ENCODE data around the gene TTC39C.

The TTC39C gene

GRCh38 chr18:24014062-24014985 lies at the start of gene TTC39C:
Gene TTC39C (plus strand): TSS chr18:24014754. CDS start chr18:24014872, 118 bp downstream.
- TF ChIP-seq CTCF (IDR thresholded peaks at IDR 0.05) (peak; percentile 7; the same call in 1 of the 2 replicates), ZFX (IDR thresholded peaks at IDR 0.05; ENCODE audit: borderline replicate concordance) (no peak)
- peak within 1 kb of the TSS; percentile 44 for H3K27ac ChIP-seq

GRCh38 chr18:23966909-23967308 lies 47.6 kb upstream of the TTC39C start:
- H3K27ac ChIP-seq = no peak overlapping the region
- TF ChIP-seq ZFX (IDR thresholded peaks at IDR 0.05; ENCODE audit: borderline replicate concordance) (no peak), CTCF (IDR thresholded peaks at IDR 0.05) (no peak)

- H3K27ac ChIP-seq = no peak overlapping the region
- no peak for TF ChIP-seq ZFX (IDR thresholded peaks at IDR 0.05; ENCODE audit: borderline replicate concordance)
- no peak for TF ChIP-seq CTCF (IDR thresholded peaks at IDR 0.05)
Measured at GRCh38 chr18:23967321-23968089, 47.0 kb upstream of the TTC39C start.

GRCh38 chr18:23968638-23969604 lies 45.6 kb upstream of the TTC39C start:
- TF ChIP-seq CTCF (IDR thresholded peaks at IDR 0.05) (no peak), ZFX (IDR thresholded peaks at IDR 0.05; ENCODE audit: borderline replicate concordance) (no peak)
- H3K27ac ChIP-seq = no peak overlapping the region

GRCh38 chr18:23969664-23970063 lies 44.9 kb upstream of the TTC39C start:
- no peak for TF ChIP-seq ZFX (IDR thresholded peaks at IDR 0.05; ENCODE audit: borderline replicate concordance)
- no peak for TF ChIP-seq CTCF (IDR thresholded peaks at IDR 0.05)
- H3K27ac ChIP-seq = no peak overlapping the region

- TF ChIP-seq CTCF (IDR thresholded peaks at IDR 0.05) (no peak), ZFX (IDR thresholded peaks at IDR 0.05; ENCODE audit: borderline replicate concordance) (no peak)
- no peak overlapping the region for H3K27ac ChIP-seq
Measured at GRCh38 chr18:23970161-23971096, 44.1 kb upstream of the TTC39C start.

Measured in 22Rv1 (cell line).